GM12864 (cell line): ENCODE results near the gene MSI2.

Experiments
- DNase-seq: peaks from one replicate; pipeline ENCODE4 v3.0.0-alpha.2; 2011; ENCODE audit warnings: low read depth
- H3K4me3 ChIP-seq: 2 replicates; pipeline ENCODE4 v1.5.1; 2011; ENCODE audit warnings: mild to moderate bottlenecking, low read depth, low read length, control low read depth
- CTCF ChIP-seq: IDR thresholded peaks from 2 replicates; pipeline ENCODE4 v1.5.1; 2011; ENCODE audit warnings: low read depth, mild to moderate bottlenecking, moderate library complexity, low read length, control low read depth, inconsistent platforms; ENCODE audit errors: missing control alignments

The MSI2 gene

DNA sequence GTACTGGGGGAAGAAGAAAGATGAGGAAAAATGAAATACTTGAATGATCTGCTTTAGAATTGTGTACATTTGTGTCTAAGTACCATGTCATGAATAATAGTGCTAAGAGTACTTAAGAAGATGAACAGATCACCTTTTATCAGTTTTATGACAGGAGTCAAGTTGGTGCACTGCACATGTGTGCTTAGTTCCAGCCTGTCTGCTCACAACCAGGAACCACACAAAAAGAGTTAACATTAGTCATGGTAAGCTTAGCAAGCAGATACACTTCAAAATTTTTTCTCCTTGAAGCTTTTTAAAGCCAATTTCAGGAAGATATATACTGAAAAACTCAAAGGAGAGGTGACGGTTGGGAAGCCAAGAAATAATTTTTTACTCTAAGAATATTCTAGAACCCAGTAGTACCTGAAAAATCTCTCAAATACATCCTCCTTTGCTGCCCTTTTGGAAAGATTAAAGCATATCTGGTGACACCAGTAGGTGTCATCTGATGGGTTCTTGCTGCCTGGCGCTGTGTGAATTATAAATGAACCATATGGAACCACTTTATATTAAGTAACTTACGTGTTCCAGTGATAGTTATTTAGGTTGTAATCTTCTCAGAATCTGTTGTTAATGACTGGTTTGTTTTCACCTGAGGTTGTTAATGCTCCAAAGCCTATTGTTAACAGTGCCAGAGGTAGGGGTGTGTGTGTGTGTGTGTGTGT lies 93.4 kb downstream of the MSI2 start:
- H3K4me3 ChIP-seq = no peak overlapping the region
- no peak for TF ChIP-seq CTCF
- no peak for DNase-seq

- no peak overlapping the region for H3K4me3 ChIP-seq
- no peak for DNase-seq
- no peak for TF ChIP-seq CTCF
These were observed 93.9 kb downstream of the MSI2 start for GRCh38 chr17:57350266-57350665.

- no peak for DNase-seq
- TF ChIP-seq CTCF = no peak
- H3K4me3 ChIP-seq = no peak overlapping the region
These were observed 96.4 kb downstream of the MSI2 start for GRCh38 chr17:57352665-57353175.

- DNase-seq = no peak
- no peak overlapping the region for H3K4me3 ChIP-seq
These were observed 98.3 kb downstream of the MSI2 start for GRCh38 chr17:57354673-57355072.

GRCh38 chr17:57355090-57355859 lies 99.0 kb downstream of the MSI2 start:
- no peak overlapping the region for H3K4me3 ChIP-seq
- DNase-seq = no peak
- no peak for TF ChIP-seq CTCF

More at GRCh38 chr17:57354673-57355072, 98.3 kb downstream of the MSI2 start:
- no peak for TF ChIP-seq CTCF

DNA sequence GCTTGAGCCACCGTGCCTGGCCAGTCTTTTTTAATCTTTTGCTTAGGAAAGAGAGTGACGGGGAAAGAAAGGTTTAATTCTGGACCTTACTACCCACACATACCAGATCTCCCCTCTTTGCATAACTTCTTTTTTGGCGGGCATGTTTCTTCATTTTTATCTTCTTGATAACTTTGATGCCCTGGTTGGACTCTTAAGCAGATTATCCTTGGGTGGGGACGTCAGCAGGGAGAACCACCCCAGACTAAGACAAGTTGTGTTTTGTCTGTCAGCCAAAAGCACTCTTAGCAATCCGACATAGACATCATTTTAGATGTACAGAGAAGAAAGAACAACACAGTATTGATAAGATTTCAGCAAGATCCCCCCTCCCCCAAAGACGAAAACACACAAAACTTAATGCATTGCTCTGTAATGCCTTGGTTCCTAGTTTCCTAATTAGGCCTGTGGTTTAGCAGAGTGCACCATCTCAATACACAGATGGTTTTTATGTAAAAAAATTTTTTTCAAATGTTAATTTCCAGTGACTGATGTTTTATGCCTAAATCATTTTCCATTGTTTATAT lies 99.9 kb downstream of the MSI2 start:
- H3K4me3 ChIP-seq = peak overlapping the region; percentile 20; the same call in 1 of the 2 replicates
- DNase-seq = no peak
- TF ChIP-seq CTCF = no peak
